Mesodermal cell (in vitro differentiated cells): ENCODE results near the gene RNF223.
A peak's percentile ranks its signal among the peaks of the same experiment; 100 is the strongest.

Experiments used
- H3K27ac ChIP-seq: 2 replicates; pipeline ENCODE4 v1.7.0; 2013; ENCODE audit warnings: mild to moderate bottlenecking, low read depth, low read length, moderate library complexity; ENCODE audit not compliant: severe bottlenecking
- H3K36me3 ChIP-seq: 2 replicates; pipeline ENCODE4 v1.7.1; 2013; ENCODE audit warnings: mild to moderate bottlenecking, low read length, moderate library complexity; ENCODE audit not compliant: control insufficient read depth, insufficient read depth
- H3K4me1 ChIP-seq: one replicate; pipeline ENCODE4 v1.7.1; 2013; ENCODE audit warnings: mild to moderate bottlenecking, low read length; ENCODE audit not compliant: insufficient read depth, control insufficient read depth, poor library complexity, severe bottlenecking
- H3K4me3 ChIP-seq: 2 replicates; pipeline ENCODE4 v1.7.0; 2013; ENCODE audit warnings: low read length, control low read depth, mild to moderate bottlenecking; ENCODE audit not compliant: insufficient read depth, poor library complexity, severe bottlenecking; ENCODE audit errors: extremely low read depth
- H3K9me3 ChIP-seq: 2 replicates; pipeline ENCODE4 v1.7.1; 2013; ENCODE audit warnings: mild to moderate bottlenecking, low read length, moderate library complexity; ENCODE audit not compliant: control insufficient read depth
- WGBS, 2 experiments: methylation state at CpG; one replicate each; pipeline ENCODE4 v1.1.5; 2013; ENCODE audit warnings: missing lambda C conversion rate in 2 of 2; ENCODE audit not compliant: insufficient coverage in 2 of 2; 5-methylcytosine and 5-hydroxymethylcytosine counted together

RNF223 gene

DNA sequence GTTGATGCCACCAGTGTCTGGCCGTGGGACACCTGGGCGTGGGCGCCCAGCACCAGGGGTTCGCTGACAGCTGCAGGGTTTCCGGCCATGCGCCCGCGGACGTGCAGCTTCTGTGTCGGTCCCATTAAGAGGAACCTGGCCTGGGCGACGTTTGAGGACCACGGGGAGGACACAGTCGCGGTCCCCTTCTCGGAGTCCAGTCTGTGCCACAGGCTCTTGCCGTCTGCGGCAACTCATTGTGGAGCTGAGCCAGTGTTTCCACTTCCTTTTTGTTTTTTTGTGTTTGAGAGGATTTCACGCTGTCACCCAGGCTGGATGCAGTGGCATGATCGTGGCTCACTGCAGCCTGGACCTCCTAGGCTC, 43.3 kb upstream of the RNF223 start:
- peaks cover 8% of the 10 kb centered on the region for H3K9me3 ChIP-seq
- 80 to 86% methylated on average over 5 to 18 of the region's 20 CpGs for WGBS, 2 experiments
- H3K4me3 ChIP-seq = no peak overlapping the region
- peaks cover 15% of the 10 kb centered on the region for H3K36me3 ChIP-seq
- H3K4me1 ChIP-seq = peaks cover 3% of the 10 kb centered on the region
- no peak overlapping the region for H3K27ac ChIP-seq

DNA sequence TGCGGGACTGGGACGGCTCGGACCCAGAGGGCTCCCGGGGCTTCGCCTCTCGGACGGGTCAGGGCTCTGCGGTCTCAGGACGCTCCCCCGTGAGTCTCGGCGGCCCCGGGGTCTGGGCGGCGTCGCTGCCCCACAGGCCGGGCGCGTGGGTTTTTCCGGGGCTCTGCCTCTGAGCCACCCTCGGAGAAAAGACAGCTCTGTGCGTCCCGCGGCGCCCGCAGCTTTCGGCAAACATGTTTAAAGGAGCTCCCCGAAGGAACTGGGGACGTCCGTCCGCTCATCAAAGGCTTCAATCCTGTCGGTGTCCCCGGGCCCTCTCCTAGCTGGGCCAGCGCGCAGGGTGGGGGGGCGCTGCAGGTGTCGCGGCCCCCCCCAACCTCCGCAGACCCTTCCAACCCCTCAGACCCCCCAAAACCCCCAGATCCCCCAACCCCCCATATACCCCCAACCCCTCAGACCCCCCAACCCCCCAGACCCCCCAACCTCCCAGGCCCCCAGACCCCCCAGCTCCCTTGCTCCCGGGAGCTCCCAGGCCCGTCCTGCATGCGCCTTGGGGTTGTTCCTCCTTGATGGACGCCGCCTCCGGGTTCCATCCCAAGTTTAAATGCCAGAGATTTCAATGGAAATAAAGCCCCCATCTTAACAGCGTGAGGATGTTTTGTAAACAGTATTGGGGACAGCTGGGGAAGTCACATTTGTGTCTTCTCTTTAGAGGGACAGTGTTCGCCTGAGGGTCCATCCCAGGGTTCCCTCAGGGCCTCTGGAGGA, 42.8 kb upstream of the RNF223 start:
- Histone ChIP-seq H3K4me3 (peak overlapping the region; percentile 64), H3K27ac (no peak overlapping the region)
- 10 to 14% methylated on average over 31 to 37 of the region's 47 CpGs for WGBS, 2 experiments

DNA sequence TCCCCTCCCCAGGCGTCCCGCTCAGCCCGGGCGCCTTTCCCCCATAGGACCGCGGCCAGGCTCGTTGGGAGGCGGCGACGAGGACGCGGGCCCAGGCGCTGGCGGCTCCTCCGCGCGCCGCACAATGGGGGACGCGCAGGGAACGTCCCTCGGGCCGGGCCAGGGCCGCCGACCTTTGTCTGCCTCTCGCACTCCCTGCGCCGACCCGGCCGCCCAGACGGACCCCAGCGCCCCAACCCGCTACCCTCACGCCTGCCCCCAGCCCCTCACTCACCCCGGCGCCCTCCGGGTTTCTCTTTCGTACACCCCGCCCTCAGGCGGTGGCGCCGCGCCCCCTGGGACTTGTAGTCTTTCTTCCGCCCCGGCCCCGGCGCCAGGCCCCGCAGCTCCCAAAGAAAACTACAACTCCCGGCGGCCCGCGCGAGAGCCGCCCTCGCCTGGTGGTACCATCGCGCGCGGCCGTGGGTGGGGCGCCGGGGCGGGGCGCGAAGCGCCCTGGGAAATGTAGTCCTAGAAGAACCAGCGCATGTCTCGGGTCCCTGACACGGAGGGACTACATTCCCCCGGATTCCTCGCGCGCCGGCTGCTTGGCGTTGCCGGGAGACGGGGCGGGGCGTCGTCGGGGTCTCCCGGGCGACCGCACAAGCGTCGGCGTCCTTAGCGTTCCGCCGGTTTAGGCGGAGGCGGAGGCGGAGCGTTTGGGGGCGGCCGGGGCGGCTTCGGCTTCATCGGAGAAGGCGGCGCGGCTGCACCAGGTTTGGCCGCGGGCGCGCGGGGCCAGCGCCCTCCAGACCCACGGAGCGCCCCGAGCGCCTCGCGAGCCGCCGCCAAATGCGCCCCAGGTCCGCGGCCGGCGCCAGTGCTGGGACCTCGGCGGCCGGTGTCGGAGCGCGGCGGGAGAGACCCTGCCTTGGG, 41.9 kb upstream of the RNF223 start, which contains the start of gene C1orf159:
Gene C1orf159 (minus strand): TSS at position 304 of the 915 bp plus-strand sequence. CDS start 24,546 bp downstream, outside the sequence.
- Histone ChIP-seq H3K4me3 (peak within 1 kb of the TSS; percentile 64), H3K36me3 (peaks cover 24% of the 10 kb centered on the region), H3K9me3 (peaks cover 8% of the 10 kb centered on the region), H3K27ac (no peak within 1 kb of the TSS), H3K4me1 (no peaks in the 10 kb centered on the region)
- 0% methylated on average over 90 to 126 of the region's 128 CpGs for WGBS, 2 experiments

More for the DNA sequence above, 42.8 kb upstream of the RNF223 start:
- peaks cover 17% of the 10 kb centered on the region for H3K36me3 ChIP-seq
- H3K4me1 ChIP-seq = no peaks in the 10 kb centered on the region
- peaks cover 8% of the 10 kb centered on the region for H3K9me3 ChIP-seq

DNA sequence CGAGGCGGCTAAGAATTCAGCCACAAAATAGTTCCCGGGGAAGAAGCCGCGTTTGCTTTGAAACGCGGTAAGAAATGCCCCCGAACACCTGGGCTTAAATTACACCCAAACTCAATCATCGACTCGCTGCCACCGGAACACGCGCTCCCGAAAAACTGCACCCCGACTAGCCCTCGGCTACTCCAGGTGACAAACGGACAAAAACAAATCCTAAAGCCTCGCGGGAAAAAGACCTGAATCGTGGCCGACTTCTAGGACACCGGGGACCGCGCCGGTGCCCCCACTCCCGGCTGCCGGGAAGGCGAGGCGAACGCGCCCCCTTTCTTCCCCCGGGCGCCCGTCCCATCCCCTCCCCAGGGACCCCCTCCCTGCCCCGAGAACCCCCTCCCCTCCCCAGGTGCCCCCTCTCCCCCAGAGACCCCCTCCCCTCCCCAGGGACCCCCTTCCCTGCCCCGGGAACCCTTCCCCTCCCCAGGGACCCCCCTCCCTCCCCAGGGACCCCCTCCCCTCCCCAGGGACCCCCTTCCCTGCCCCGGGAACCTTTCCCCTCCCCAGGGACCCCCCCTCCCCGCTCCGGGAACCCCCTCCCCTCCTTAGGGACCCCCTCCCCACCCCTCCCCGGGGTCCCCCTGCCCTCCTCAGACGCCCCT, 41.2 kb upstream of the RNF223 start:
- Histone ChIP-seq H3K9me3 (peaks cover 8% of the 10 kb centered on the region), H3K4me1 (no peaks in the 10 kb centered on the region), H3K27ac (no peak overlapping the region), H3K36me3 (peaks cover 31% of the 10 kb centered on the region), H3K4me3 (peak overlapping the region; percentile 64)
- 7 to 19% methylated on average over 19 to 29 of the region's 41 CpGs for WGBS, 2 experiments

DNA sequence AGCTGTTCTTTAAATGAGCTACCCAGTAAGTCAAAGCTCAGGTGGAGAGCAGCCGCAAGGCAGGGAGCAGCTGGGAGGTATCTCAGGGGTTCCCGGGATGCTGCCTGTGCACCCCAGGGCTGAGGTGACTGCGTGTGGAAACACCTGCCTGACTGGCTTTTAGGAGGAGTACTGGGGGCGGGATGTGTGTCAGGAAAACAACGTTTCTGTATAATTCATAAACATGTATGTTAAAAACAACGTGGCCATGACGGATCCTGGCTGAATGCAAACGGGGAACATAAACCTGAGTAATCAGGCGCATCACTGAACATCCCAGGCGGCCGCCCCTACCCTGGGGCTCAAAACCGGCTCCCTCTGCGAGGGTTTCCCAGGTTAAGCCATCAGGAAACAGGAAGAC, 40.3 kb upstream of the RNF223 start:
- WGBS, 2 experiments = 92 to 97% methylated on average over 12 of the region's 13 CpGs
- peaks cover 32% of the 10 kb centered on the region for H3K36me3 ChIP-seq
- no peaks in the 10 kb centered on the region for H3K4me1 ChIP-seq
- H3K9me3 ChIP-seq = peaks cover 8% of the 10 kb centered on the region
- H3K4me3 ChIP-seq = peak overlapping the region; percentile 35
- no peak overlapping the region for H3K27ac ChIP-seq

DNA sequence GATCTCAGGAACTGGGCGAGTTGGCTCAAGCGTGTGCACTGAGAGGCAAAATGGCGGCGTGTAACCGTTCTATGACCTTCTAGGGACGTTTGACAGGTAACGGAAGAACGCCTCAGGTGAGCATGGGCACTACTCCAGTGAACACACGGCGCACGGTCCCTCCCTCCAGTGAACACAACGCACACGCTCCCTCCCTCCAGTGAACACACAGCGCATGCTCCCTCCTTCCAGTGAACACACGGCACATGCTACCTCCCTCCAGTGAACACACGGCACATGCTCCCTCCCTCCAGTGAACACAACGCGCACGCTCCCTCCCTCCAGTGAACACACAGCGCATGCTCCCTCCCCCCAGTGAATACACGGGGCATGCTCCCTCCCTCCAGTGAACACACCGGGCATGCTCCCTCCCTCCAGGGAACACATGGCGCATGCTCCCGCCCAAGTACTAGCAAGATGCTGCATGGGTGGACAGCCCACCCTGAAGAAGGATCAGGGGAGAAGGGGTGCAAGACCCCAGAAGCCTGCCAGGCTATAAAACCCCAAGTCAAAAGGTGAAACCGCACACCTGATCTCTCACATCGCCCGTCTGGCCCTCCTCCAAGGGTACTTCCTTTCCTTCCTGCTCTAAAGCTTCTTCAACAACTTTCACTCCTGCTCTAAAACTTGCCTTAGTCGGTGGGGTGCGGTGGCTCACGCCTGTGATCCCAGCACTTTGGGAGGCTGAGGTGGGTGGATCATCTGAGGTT, 38.3 kb upstream of the RNF223 start:
- WGBS, 2 experiments = 89 to 95% methylated on average over 23 to 27 of the region's 30 CpGs
- Histone ChIP-seq H3K4me3 (no peak overlapping the region), H3K9me3 (peaks cover 8% of the 10 kb centered on the region)

DNA sequence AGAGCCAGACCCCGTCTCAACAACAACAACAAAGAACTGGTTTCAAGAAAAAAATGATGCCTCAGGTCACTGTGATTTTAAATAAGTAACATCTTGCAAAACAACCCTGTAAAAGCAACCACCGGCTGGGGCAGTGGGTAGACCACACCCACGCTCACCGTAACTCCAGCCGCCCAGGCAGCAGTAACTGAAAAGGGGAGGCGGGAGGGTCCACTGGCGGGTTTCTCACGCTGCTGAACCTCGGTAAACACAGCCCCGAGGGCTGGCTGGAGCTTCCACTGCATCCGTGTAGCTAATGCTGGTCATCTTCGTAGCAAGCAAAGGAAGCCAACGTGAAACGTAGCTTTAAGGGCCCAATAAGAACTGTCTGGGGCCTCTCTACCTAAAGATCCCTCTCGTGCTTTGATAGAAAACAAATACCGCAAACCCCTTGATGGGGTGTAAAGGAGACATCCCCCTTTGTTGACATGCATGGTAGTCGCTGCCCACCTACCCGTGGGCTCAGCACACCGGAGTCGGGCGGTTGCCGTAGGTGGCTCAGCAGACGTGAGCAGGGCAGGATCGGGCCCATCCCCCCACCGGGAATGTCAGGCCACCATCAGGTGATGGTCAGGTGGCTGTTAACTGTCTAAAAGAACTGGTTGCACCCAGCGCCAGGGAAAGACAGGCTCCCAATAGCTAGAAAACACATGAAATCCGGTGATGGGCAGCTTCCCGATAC, 37.6 kb upstream of the RNF223 start:
- 95 to 96% methylated on average over 25 to 28 of the region's 28 CpGs for WGBS, 2 experiments
- Histone ChIP-seq H3K9me3 (peaks cover 8% of the 10 kb centered on the region), H3K36me3 (peaks cover 32% of the 10 kb centered on the region), H3K4me3 (no peak overlapping the region), H3K4me1 (no peaks in the 10 kb centered on the region), H3K27ac (no peak overlapping the region)

More for the DNA sequence above, 38.3 kb upstream of the RNF223 start:
- Histone ChIP-seq H3K36me3 (peaks cover 32% of the 10 kb centered on the region), H3K27ac (no peak overlapping the region), H3K4me1 (no peaks in the 10 kb centered on the region)

DNA sequence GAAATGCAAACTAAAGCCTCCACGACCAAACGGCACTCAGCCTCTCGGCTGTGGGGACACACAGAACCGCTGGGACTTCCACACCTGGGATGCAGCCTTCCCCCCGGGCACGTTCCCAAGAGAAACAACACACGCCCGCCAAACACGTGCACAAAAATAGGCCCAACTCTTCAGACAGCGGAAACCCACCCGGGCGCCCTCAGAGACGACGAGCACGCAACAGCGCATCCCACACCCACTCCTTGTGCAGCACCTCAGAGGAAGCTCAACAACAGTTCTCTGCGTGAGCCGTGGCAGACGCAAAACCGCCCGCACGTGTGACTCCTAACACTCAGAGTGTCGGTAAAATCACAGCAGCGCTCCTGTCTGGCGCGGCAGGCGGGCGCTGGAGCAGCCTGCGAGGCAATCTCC, 36.5 kb upstream of the RNF223 start:
- peaks cover 40% of the 10 kb centered on the region for H3K36me3 ChIP-seq
- H3K9me3 ChIP-seq = peaks cover 13% of the 10 kb centered on the region
- 94 to 96% methylated on average over 29 of the region's 29 CpGs for WGBS, 2 experiments
- H3K27ac ChIP-seq = no peak overlapping the region
- H3K4me1 ChIP-seq = no peaks in the 10 kb centered on the region
- no peak overlapping the region for H3K4me3 ChIP-seq

DNA sequence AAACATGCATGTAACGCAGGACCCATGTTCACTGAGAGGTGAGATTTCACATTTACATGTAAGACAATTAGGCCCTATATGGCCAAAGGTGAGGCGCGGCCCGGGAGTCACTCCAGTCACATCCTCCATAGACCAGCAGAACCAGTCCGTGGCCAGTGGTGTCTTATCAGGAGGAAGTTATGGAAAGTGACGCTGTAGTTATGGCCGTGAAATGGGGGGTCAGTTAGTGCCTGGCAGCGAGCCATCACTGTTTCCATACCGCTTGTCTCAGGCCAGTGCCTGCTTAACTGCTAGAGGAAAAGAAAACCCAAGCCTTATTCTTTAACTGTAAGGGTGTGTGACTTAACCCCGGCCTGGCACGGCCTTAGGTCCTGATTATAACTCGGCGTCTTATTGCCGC, 35.6 kb upstream of the RNF223 start:
- H3K36me3 ChIP-seq = peaks cover 40% of the 10 kb centered on the region
- H3K9me3 ChIP-seq = peaks cover 13% of the 10 kb centered on the region
- WGBS, 2 experiments = 96 to 97% methylated on average over 6 to 7 of the region's 14 CpGs
- no peaks in the 10 kb centered on the region for H3K4me1 ChIP-seq
- H3K27ac ChIP-seq = no peak overlapping the region
- H3K4me3 ChIP-seq = no peak overlapping the region
